Hepatocyte (in vitro differentiated cells): ENCODE results near the gene ANKRD55. TPM values are rescaled to one million over a fixed set of nuclear protein-coding genes. Genes with fewer than 3 reads are reported as not detected.

Source experiments
- DNase-seq: peaks from one replicate; pipeline ENCODE4 v3.0.0-alpha.2; 2016; ENCODE audit warnings: low spot score
- H2AFZ ChIP-seq: fragments of 200-600 bp; sonication (generic); 2 replicates; pipeline ENCODE4 v1.6.0; 2016; ENCODE audit warnings: antibody characterized with exemption, mild to moderate bottlenecking
- H3K27ac ChIP-seq: fragments of 200-600 bp; sonication (generic); 2 replicates; pipeline ENCODE4 v1.5.1; 2016; ENCODE audit warnings: mild to moderate bottlenecking
- H3K27me3 ChIP-seq: fragments of 200-600 bp; sonication (generic); 2 replicates; pipeline ENCODE4 v1.6.1; 2016
- H3K36me3 ChIP-seq: fragments of 200-600 bp; sonication (generic); replicated peaks from 2 replicates; pipeline ENCODE4 v1.5.1; 2016; ENCODE audit warnings: low read depth; ENCODE audit not compliant: insufficient read depth
- H3K4me1 ChIP-seq: fragments of 200-600 bp; sonication (generic); 2 replicates; pipeline ENCODE4 v1.5.1; 2016; ENCODE audit warnings: mild to moderate bottlenecking, moderate library complexity; ENCODE audit not compliant: insufficient read depth
- H3K4me2 ChIP-seq: fragments of 200-600 bp; sonication (generic); 2 replicates; pipeline ENCODE4 v1.6.0; 2016
- H3K4me3 ChIP-seq: fragments of 200-600 bp; sonication (generic); 2 replicates; pipeline ENCODE4 v1.5.1; 2016; ENCODE audit warnings: mild to moderate bottlenecking
- H3K79me2 ChIP-seq: fragments of 200-600 bp; sonication (generic); 2 replicates; pipeline ENCODE4 v1.6.0; 2017; ENCODE audit warnings: mild to moderate bottlenecking
- H3K9me2 ChIP-seq: fragments of 200-600 bp; sonication (generic); replicated peaks from 2 replicates; pipeline ENCODE4 v1.6.0; 2017; ENCODE audit warnings: mild to moderate bottlenecking; ENCODE audit not compliant: insufficient read depth
- H3K9me3 ChIP-seq: fragments of 200-600 bp; sonication (generic); 2 replicates; pipeline ENCODE4 v1.5.1; 2016; ENCODE audit warnings: low read depth, mild to moderate bottlenecking
- H4K20me1 ChIP-seq: fragments of 200-600 bp; sonication (generic); 2 replicates; pipeline ENCODE4 v1.6.0; 2016; ENCODE audit warnings: mild to moderate bottlenecking; ENCODE audit not compliant: insufficient read depth, poor library complexity, severe bottlenecking
- EZH2 ChIP-seq: fragments of 200-600 bp; sonication (generic); IDR thresholded peaks from 2 replicates; pipeline ENCODE4 v1.6.1; 2016; ENCODE audit warnings: antibody characterized with exemption, mild to moderate bottlenecking, borderline replicate concordance
- EZH2phosphoT487 ChIP-seq: fragments of 200-600 bp; sonication (generic); IDR thresholded peaks from one replicate; pipeline ENCODE4 v1.6.1; 2018; ENCODE audit warnings: antibody characterized with exemption, mild to moderate bottlenecking, low read depth, moderate library complexity; ENCODE audit not compliant: unreplicated experiment, severe bottlenecking
- WGBS: methylation state at CpG from one replicate; pipeline ENCODE4 v1.1.6; 2016; ENCODE audit warnings: low lambda C conversion rate; ENCODE audit errors: missing lambda C conversion rate; 5-methylcytosine and 5-hydroxymethylcytosine counted together
- polyA plus RNA-seq: library from polyadenylated mRNA; unstranded; fragments of >200 nt; fragmentation: Nextera tagmentation; extraction: Ambion mirVana; gene quantifications from 2 replicates; pipeline ENCODE4 v1.2.1, GENCODE V29; 2016
- total RNA-seq: library from RNA; depleted of rRNA; stranded (reverse); fragments of >200 nt; gene quantifications from 2 replicates; pipeline ENCODE4 v1.2.3, GENCODE V29; 2014
- TF ChIP-seq, protein P1 (sequence below): fragments of 200-600 bp; sonication (generic); IDR thresholded peaks from 2 replicates; pipeline ENCODE4 v1.5.1; 2016; ENCODE audit warnings: antibody characterized with exemption, mild to moderate bottlenecking; ENCODE audit not compliant: poor library complexity

ANKRD55 gene
- total and polyA plus RNA-seq, 2 experiments from 2014 or later = 0.20 to 0.31 TPM

DNA sequence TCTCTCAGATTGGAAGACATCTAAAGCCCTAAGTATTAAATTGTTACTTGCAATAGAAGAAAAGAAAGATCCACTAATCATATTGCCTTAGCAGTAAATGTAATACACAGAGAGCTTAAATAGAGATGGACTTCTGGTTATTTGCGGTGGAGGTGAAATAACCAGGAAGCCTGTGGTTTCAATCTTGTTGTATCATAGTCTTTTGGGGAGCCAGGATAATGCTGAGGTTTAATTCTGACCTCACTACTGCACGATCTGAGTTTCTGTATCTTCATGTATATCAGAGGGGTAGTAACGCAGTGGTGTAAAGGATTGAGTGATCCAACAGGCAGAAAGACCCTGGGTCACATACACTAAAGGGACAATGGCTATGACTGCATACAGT lies 71.7 kb downstream of the ANKRD55 start:
- Histone ChIP-seq H3K9me2 (no peaks in the 10 kb centered on the region), H3K9me3 (no peaks in the 10 kb centered on the region), H2AFZ (no peak overlapping the region), H3K4me2 (no peak overlapping the region), H4K20me1 (no peaks in the 10 kb centered on the region), H3K4me1 (peaks cover 32% of the 10 kb centered on the region), H3K79me2 (no peaks in the 10 kb centered on the region), H3K27ac (peak overlapping the region; percentile 2), H3K27me3 (no peaks in the 10 kb centered on the region), H3K4me3 (no peak overlapping the region), H3K36me3 (no peaks in the 10 kb centered on the region)
- TF ChIP-seq, protein P1, sequence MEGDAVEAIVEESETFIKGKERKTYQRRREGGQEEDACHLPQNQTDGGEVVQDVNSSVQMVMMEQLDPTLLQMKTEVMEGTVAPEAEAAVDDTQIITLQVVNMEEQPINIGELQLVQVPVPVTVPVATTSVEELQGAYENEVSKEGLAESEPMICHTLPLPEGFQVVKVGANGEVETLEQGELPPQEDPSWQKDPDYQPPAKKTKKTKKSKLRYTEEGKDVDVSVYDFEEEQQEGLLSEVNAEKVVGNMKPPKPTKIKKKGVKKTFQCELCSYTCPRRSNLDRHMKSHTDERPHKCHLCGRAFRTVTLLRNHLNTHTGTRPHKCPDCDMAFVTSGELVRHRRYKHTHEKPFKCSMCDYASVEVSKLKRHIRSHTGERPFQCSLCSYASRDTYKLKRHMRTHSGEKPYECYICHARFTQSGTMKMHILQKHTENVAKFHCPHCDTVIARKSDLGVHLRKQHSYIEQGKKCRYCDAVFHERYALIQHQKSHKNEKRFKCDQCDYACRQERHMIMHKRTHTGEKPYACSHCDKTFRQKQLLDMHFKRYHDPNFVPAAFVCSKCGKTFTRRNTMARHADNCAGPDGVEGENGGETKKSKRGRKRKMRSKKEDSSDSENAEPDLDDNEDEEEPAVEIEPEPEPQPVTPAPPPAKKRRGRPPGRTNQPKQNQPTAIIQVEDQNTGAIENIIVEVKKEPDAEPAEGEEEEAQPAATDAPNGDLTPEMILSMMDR = no peak
- TF ChIP-seq EZH2 (no peak), EZH2phosphoT487 (no peak)
- no peak for DNase-seq
- 87% methylated on average over 3 of the region's 3 CpGs for WGBS

- no peak overlapping the region for H3K4me3 ChIP-seq
- H3K9me2 ChIP-seq = no peaks in the 10 kb centered on the region
- no peak for TF ChIP-seq EZH2phosphoT487
- TF ChIP-seq, protein P1 = no peak
- TF ChIP-seq EZH2 = no peak
- H4K20me1 ChIP-seq = no peaks in the 10 kb centered on the region
- no peak for DNase-seq
- H2AFZ ChIP-seq = no peak overlapping the region
- H3K27me3 ChIP-seq = no peaks in the 10 kb centered on the region
- H3K4me2 ChIP-seq = no peak overlapping the region
- WGBS = 43% methylated on average over 4 of the region's 4 CpGs
- H3K9me3 ChIP-seq = no peaks in the 10 kb centered on the region
- H3K4me1 ChIP-seq = peaks cover 38% of the 10 kb centered on the region
- no peaks in the 10 kb centered on the region for H3K79me2 ChIP-seq
- H3K27ac ChIP-seq = peak overlapping the region; percentile 30
- no peaks in the 10 kb centered on the region for H3K36me3 ChIP-seq
Observed at GRCh38 chr5:56160723-56161438, 72.2 kb downstream of the ANKRD55 start.

GRCh38 chr5:56159521-56159947 lies 73.6 kb downstream of the ANKRD55 start:
- Histone ChIP-seq H3K27me3 (no peaks in the 10 kb centered on the region), H3K4me1 (peaks cover 35% of the 10 kb centered on the region), H2AFZ (no peak overlapping the region), H3K27ac (no peak overlapping the region), H3K9me3 (no peaks in the 10 kb centered on the region), H3K9me2 (no peaks in the 10 kb centered on the region), H3K36me3 (no peaks in the 10 kb centered on the region), H3K4me2 (no peak overlapping the region), H3K79me2 (no peaks in the 10 kb centered on the region), H4K20me1 (no peaks in the 10 kb centered on the region), H3K4me3 (no peak overlapping the region)
- WGBS = 76% methylated on average over 7 of the region's 7 CpGs
- DNase-seq = no peak
- TF ChIP-seq, protein P1 = no peak
